Hepatocyte (in vitro differentiated cells): ENCODE results near the gene IL23R. TPM values are rescaled to one million over a fixed set of nuclear protein-coding genes. Genes with fewer than 3 reads are reported as not detected.

ENCODE experiments used
- DNase-seq: peaks from one replicate; pipeline ENCODE4 v3.0.0-alpha.2; 2016; ENCODE audit warnings: low spot score
- H2AFZ ChIP-seq: fragments of 200-600 bp; sonication (generic); 2 replicates; pipeline ENCODE4 v1.6.0; 2016; ENCODE audit warnings: antibody characterized with exemption, mild to moderate bottlenecking
- H3K27ac ChIP-seq: fragments of 200-600 bp; sonication (generic); 2 replicates; pipeline ENCODE4 v1.5.1; 2016; ENCODE audit warnings: mild to moderate bottlenecking
- H3K27me3 ChIP-seq: fragments of 200-600 bp; sonication (generic); 2 replicates; pipeline ENCODE4 v1.6.1; 2016
- H3K36me3 ChIP-seq: fragments of 200-600 bp; sonication (generic); replicated peaks from 2 replicates; pipeline ENCODE4 v1.5.1; 2016; ENCODE audit warnings: low read depth; ENCODE audit not compliant: insufficient read depth
- H3K4me1 ChIP-seq: fragments of 200-600 bp; sonication (generic); 2 replicates; pipeline ENCODE4 v1.5.1; 2016; ENCODE audit warnings: mild to moderate bottlenecking, moderate library complexity; ENCODE audit not compliant: insufficient read depth
- H3K4me2 ChIP-seq: fragments of 200-600 bp; sonication (generic); 2 replicates; pipeline ENCODE4 v1.6.0; 2016
- H3K4me3 ChIP-seq: fragments of 200-600 bp; sonication (generic); 2 replicates; pipeline ENCODE4 v1.5.1; 2016; ENCODE audit warnings: mild to moderate bottlenecking
- H3K79me2 ChIP-seq: fragments of 200-600 bp; sonication (generic); 2 replicates; pipeline ENCODE4 v1.6.0; 2017; ENCODE audit warnings: mild to moderate bottlenecking
- H3K9me2 ChIP-seq: fragments of 200-600 bp; sonication (generic); replicated peaks from 2 replicates; pipeline ENCODE4 v1.6.0; 2017; ENCODE audit warnings: mild to moderate bottlenecking; ENCODE audit not compliant: insufficient read depth
- H3K9me3 ChIP-seq: fragments of 200-600 bp; sonication (generic); 2 replicates; pipeline ENCODE4 v1.5.1; 2016; ENCODE audit warnings: low read depth, mild to moderate bottlenecking
- H4K20me1 ChIP-seq: fragments of 200-600 bp; sonication (generic); 2 replicates; pipeline ENCODE4 v1.6.0; 2016; ENCODE audit warnings: mild to moderate bottlenecking; ENCODE audit not compliant: insufficient read depth, poor library complexity, severe bottlenecking
- CTCF ChIP-seq: fragments of 200-600 bp; sonication (generic); IDR thresholded peaks from 2 replicates; pipeline ENCODE4 v1.5.1; 2016; ENCODE audit warnings: antibody characterized with exemption, mild to moderate bottlenecking; ENCODE audit not compliant: poor library complexity
- EZH2 ChIP-seq: fragments of 200-600 bp; sonication (generic); IDR thresholded peaks from 2 replicates; pipeline ENCODE4 v1.6.1; 2016; ENCODE audit warnings: antibody characterized with exemption, mild to moderate bottlenecking, borderline replicate concordance
- EZH2phosphoT487 ChIP-seq: fragments of 200-600 bp; sonication (generic); IDR thresholded peaks from one replicate; pipeline ENCODE4 v1.6.1; 2018; ENCODE audit warnings: antibody characterized with exemption, mild to moderate bottlenecking, low read depth, moderate library complexity; ENCODE audit not compliant: unreplicated experiment, severe bottlenecking
- WGBS: methylation state at CpG from one replicate; pipeline ENCODE4 v1.1.6; 2016; ENCODE audit warnings: low lambda C conversion rate; ENCODE audit errors: missing lambda C conversion rate; 5-methylcytosine and 5-hydroxymethylcytosine counted together
- polyA plus RNA-seq: library from polyadenylated mRNA; unstranded; fragments of >200 nt; fragmentation: Nextera tagmentation; extraction: Ambion mirVana; gene quantifications from 2 replicates; pipeline ENCODE4 v1.2.1, GENCODE V29; 2016
- total RNA-seq: library from RNA; depleted of rRNA; stranded (reverse); fragments of >200 nt; gene quantifications from 2 replicates; pipeline ENCODE4 v1.2.3, GENCODE V29; 2014

The IL23R gene
- total and polyA plus RNA-seq, 2 experiments from 2014 or later: 0.20 TPM; not detected in 1

GRCh38 chr1:67148516-67149178, 17.6 kb upstream of the IL23R start:
- H3K9me2 ChIP-seq: no peaks in the 10 kb centered on the region
- no peak for TF ChIP-seq CTCF
- TF ChIP-seq EZH2phosphoT487: no peak
- no peak for TF ChIP-seq EZH2
- H3K79me2 ChIP-seq: no peaks in the 10 kb centered on the region
- 53% methylated on average over 6 of the region's 6 CpGs for WGBS
- peaks cover 7% of the 10 kb centered on the region for H3K4me1 ChIP-seq
- peak overlapping the region; percentile 36 for H3K4me2 ChIP-seq
- no peak overlapping the region for H3K4me3 ChIP-seq
- H4K20me1 ChIP-seq: no peaks in the 10 kb centered on the region
- no peak overlapping the region for H3K27ac ChIP-seq
- H3K9me3 ChIP-seq: no peaks in the 10 kb centered on the region
- peak overlapping the region; percentile 67 for H2AFZ ChIP-seq
- H3K36me3 ChIP-seq: no peaks in the 10 kb centered on the region
- H3K27me3 ChIP-seq: peaks cover 3% of the 10 kb centered on the region
- no peak for DNase-seq

- H3K27ac ChIP-seq: no peak overlapping the region
- peak overlapping the region; percentile 36 for H3K4me2 ChIP-seq
- TF ChIP-seq EZH2 (no peak), CTCF (peak; percentile 82)
- DNase-seq: peak; percentile 86
- no peaks in the 10 kb centered on the region for H3K36me3 ChIP-seq
- 15% methylated on average over 9 of the region's 9 CpGs for WGBS
- H3K9me2 ChIP-seq: no peaks in the 10 kb centered on the region
- H3K9me3 ChIP-seq: no peaks in the 10 kb centered on the region
- H3K4me3 ChIP-seq: no peak overlapping the region
- no peaks in the 10 kb centered on the region for H3K79me2 ChIP-seq
- peak overlapping the region; percentile 67 for H2AFZ ChIP-seq
- peaks cover 7% of the 10 kb centered on the region for H3K4me1 ChIP-seq
- peaks cover 7% of the 10 kb centered on the region for H3K27me3 ChIP-seq
- no peaks in the 10 kb centered on the region for H4K20me1 ChIP-seq
Observed at GRCh38 chr1:67149179-67149770, 17.0 kb upstream of the IL23R start.

- Histone ChIP-seq H3K36me3 (no peaks in the 10 kb centered on the region), H3K27ac (no peak overlapping the region), H3K4me1 (peaks cover 7% of the 10 kb centered on the region), H3K9me3 (no peaks in the 10 kb centered on the region), H3K4me3 (no peak overlapping the region), H4K20me1 (no peaks in the 10 kb centered on the region), H3K9me2 (no peaks in the 10 kb centered on the region), H3K27me3 (peaks cover 7% of the 10 kb centered on the region), H3K4me2 (no peak overlapping the region), H3K79me2 (no peaks in the 10 kb centered on the region), H2AFZ (no peak overlapping the region)
- TF ChIP-seq EZH2phosphoT487: no peak
- TF ChIP-seq EZH2: no peak
- no peak for TF ChIP-seq CTCF
- WGBS: 89% methylated on average over 4 of the region's 4 CpGs
- no peak for DNase-seq
Observed at GRCh38 chr1:67150931-67151330, 15.3 kb upstream of the IL23R start.
